Measurements from ENCODE around the gene SUFU.

Gene SUFU

GRCh38 chr10:102601639-102602038 lies 97.9 kb downstream of the SUFU start:
- H3K4me3 ChIP-seq (ENCODE audit: low read depth, low read length), result no peak overlapping the region
- no peak for TF ChIP-seq CTCF (IDR thresholded peaks at IDR 0.05; ENCODE audit: borderline replicate concordance, insufficient read depth, low read depth, low read length)

GRCh38 chr10:102602272-102603045 lies 98.7 kb downstream of the SUFU start:
- no peak for TF ChIP-seq CTCF (IDR thresholded peaks at IDR 0.05; ENCODE audit: borderline replicate concordance, insufficient read depth, low read depth, low read length)
- H3K4me3 ChIP-seq (ENCODE audit: low read depth, low read length), result no peak overlapping the region

GRCh38 chr10:102603946-102604345 lies 100.2 kb downstream of the SUFU start:
- TF ChIP-seq CTCF (IDR thresholded peaks at IDR 0.05; ENCODE audit: borderline replicate concordance, insufficient read depth, low read depth, low read length), result no peak
- no peak overlapping the region for H3K4me3 ChIP-seq (ENCODE audit: low read depth, low read length)

- H3K4me3 ChIP-seq (ENCODE audit: low read depth, low read length), result no peak overlapping the region
These were observed 100.7 kb downstream of the SUFU start for GRCh38 chr10:102604439-102604841.

GRCh38 chr10:102605712-102606111 lies 101.9 kb downstream of the SUFU start:
- TF ChIP-seq CTCF (IDR thresholded peaks at IDR 0.05; ENCODE audit: borderline replicate concordance, insufficient read depth, low read depth, low read length), result no peak

More at GRCh38 chr10:102604439-102604841, 100.7 kb downstream of the SUFU start:
- no peak for TF ChIP-seq CTCF (IDR thresholded peaks at IDR 0.05; ENCODE audit: borderline replicate concordance, insufficient read depth, low read depth, low read length)

GRCh38 chr10:102608487-102608886 lies 104.7 kb downstream of the SUFU start:
- peak; percentile 25; the same call in 1 of the 2 replicates for TF ChIP-seq CTCF (IDR thresholded peaks at IDR 0.05; ENCODE audit: borderline replicate concordance, insufficient read depth, low read depth, low read length)
- H3K4me3 ChIP-seq (ENCODE audit: low read depth, low read length), result no peak overlapping the region

More at GRCh38 chr10:102605712-102606111, 101.9 kb downstream of the SUFU start:
- no peak overlapping the region for H3K4me3 ChIP-seq (ENCODE audit: low read depth, low read length)

- no peak for TF ChIP-seq CTCF (IDR thresholded peaks at IDR 0.05; ENCODE audit: borderline replicate concordance, insufficient read depth, low read depth, low read length)
- H3K4me3 ChIP-seq (ENCODE audit: low read depth, low read length), result no peak overlapping the region
These were observed 106.7 kb downstream of the SUFU start for GRCh38 chr10:102610441-102610887.
